K562 (cell line): Measurements from ENCODE around the gene RHOF.

Source experiments
- ATF3 ChIP-seq, 2 experiments: fragments of 450-650 bp in 1 of 2; sonication (generic) in 1 of 2; formaldehyde crosslinking in 1 of 2; IDR thresholded peaks in 1 of 2; conservative IDR thresholded peaks in 1 of 2; 2 replicates each; pipeline versions ENCODE4 v1.6.1 to v1.8.1; 2016 to 2023; ENCODE audit warnings: mild to moderate bottlenecking in 2 of 2, moderate library complexity in 2 of 2, inconsistent platforms in 1 of 2, missing genetic modification reagents in 1 of 2
- BRCA1 ChIP-seq, 2 experiments: fragments of 450-650 bp in 1 of 2; sonication (generic) in 1 of 2; formaldehyde crosslinking in 1 of 2; IDR thresholded peaks; 2 replicates each; pipeline versions ENCODE4 v1.5.0 to v1.6.1; 2017 to 2020; ENCODE audit warnings: mild to moderate bottlenecking in 1 of 2, missing genetic modification reagents in 1 of 2
- CTCF ChIP-seq, 3 experiments: IDR thresholded peaks in 2 of 3; conservative IDR thresholded peaks in 1 of 3; 2 replicates each; pipeline ENCODE4 v1.5.1; 2011 to 2012; ENCODE audit warnings: low read length in 3 of 3, mild to moderate bottlenecking in 3 of 3, control low read depth in 2 of 3, improper control_type of control experiment in 1 of 3, inconsistent platforms in 1 of 3, low read depth in 1 of 3, mixed read lengths in 1 of 3, moderate library complexity in 1 of 3; ENCODE audit not compliant: insufficient read depth in 2 of 3
- ELF2 ChIP-seq: fragments of 250-450 bp; sonication (Bioruptor Pico); IDR thresholded peaks from 2 replicates; pipeline ENCODE4 v1.5.0; 2021; ENCODE audit warnings: mild to moderate bottlenecking
- EP300 ChIP-seq: IDR thresholded peaks from 2 replicates; pipeline ENCODE4 v1.6.1; 2012; ENCODE audit warnings: low read length, improper control_type of control experiment
- FOS ChIP-seq: IDR thresholded peaks from 3 replicates; pipeline ENCODE4 v1.6.1; 2011; ENCODE audit not compliant: insufficient read length; ENCODE audit errors: extremely low read depth
- HDAC2 ChIP-seq: fragments of 450-650 bp; IDR thresholded peaks from 2 replicates; pipeline ENCODE4 v1.6.1; 2016; ENCODE audit warnings: mild to moderate bottlenecking
- IRF2 ChIP-seq: sonication (generic); formaldehyde crosslinking; IDR thresholded peaks from 2 replicates; pipeline ENCODE4 v1.8.1; 2022; ENCODE audit warnings: mild to moderate bottlenecking, missing genetic modification reagents
- KDM4B ChIP-seq, 2 experiments: fragments of 450-650 bp in 1 of 2; sonication (generic) in 1 of 2; IDR thresholded peaks; 2 replicates each; pipeline ENCODE4 v1.6.1; 2016 to 2017; ENCODE audit warnings: borderline replicate concordance in 2 of 2, antibody characterized with exemption in 1 of 2, low read depth in 1 of 2, mild to moderate bottlenecking in 1 of 2
- NFIC ChIP-seq: fragments of 450-650 bp; IDR thresholded peaks from 2 replicates; pipeline ENCODE4 v1.6.1; 2017; ENCODE audit warnings: mild to moderate bottlenecking, inconsistent platforms
- YY1 ChIP-seq, 3 experiments: IDR thresholded peaks; 2 replicates each; pipeline ENCODE4 v1.6.1; 2011; ENCODE audit warnings: low read length in 2 of 3, mild to moderate bottlenecking in 2 of 3, moderate library complexity in 2 of 3, borderline replicate concordance in 1 of 3, control low read depth in 1 of 3, low read depth in 1 of 3; ENCODE audit not compliant: insufficient read depth in 3 of 3, insufficient replicate concordance in 2 of 3, control insufficient read depth in 1 of 3, insufficient read length in 1 of 3; ENCODE audit errors: extremely low read depth in 1 of 3
- ZC3H4 ChIP-seq: sonication (generic); formaldehyde crosslinking; IDR thresholded peaks from 2 replicates; pipeline ENCODE4 v1.9.0; 2021; ENCODE audit warnings: missing genetic modification reagents, borderline replicate concordance
- ZNF121 ChIP-seq: sonication (generic); formaldehyde crosslinking; conservative IDR thresholded peaks from 2 replicates; pipeline ENCODE4 v1.8.0; 2022; ENCODE audit warnings: missing genetic modification reagents
- ZNF274 ChIP-seq: IDR thresholded peaks from 2 replicates; pipeline ENCODE4 v1.6.1; 2011; ENCODE audit warnings: low read depth, mild to moderate bottlenecking, low read length, moderate library complexity, borderline replicate concordance

- no peak for TF ChIP-seq ZNF121
- no peak for TF ChIP-seq CTCF (IDR thresholded peaks at IDR 0.05 in 2 of 3, conservative IDR thresholded peaks at IDR 0.05 in 1 of 3; ENCODE audit: insufficient read depth in 2 of 3, low read depth in 1 of 3, low read length in 3 of 3)
- no peak for TF ChIP-seq ELF2
- no peak for TF ChIP-seq ATF3 (IDR thresholded peaks at IDR 0.05)
- no peak for TF ChIP-seq ATF3 (CRISPR knock-in tag; conservative IDR thresholded peaks at IDR 0.05)
- TF ChIP-seq KDM4B (IDR thresholded peaks at IDR 0.05; ENCODE audit: borderline replicate concordance in 2 of 2, low read depth in 1 of 2), result no peak
- no peak for TF ChIP-seq FOS
- no peak for TF ChIP-seq BRCA1 (IDR thresholded peaks at IDR 0.05)
- TF ChIP-seq BRCA1 (CRISPR knock-in tag; IDR thresholded peaks at IDR 0.05), result no peak
- no peak for TF ChIP-seq IRF2 (CRISPR knock-in tag)
- TF ChIP-seq ZNF274, result no peak
- no peak for TF ChIP-seq YY1 (IDR thresholded peaks at IDR 0.05; ENCODE audit: borderline replicate concordance in 1 of 3, control insufficient read depth in 1 of 3, extremely low read depth in 1 of 3, insufficient read depth in 3 of 3, insufficient read length in 1 of 3, insufficient replicate concordance in 2 of 3, low read depth in 1 of 3, low read length in 2 of 3)
- no peak for TF ChIP-seq HDAC2
- TF ChIP-seq ZC3H4 (CRISPR knock-in tag), result no peak
- no peak for TF ChIP-seq EP300
- no peak for TF ChIP-seq NFIC
Measured at GRCh38 chr12:121831571-121832245, 38.2 kb upstream of the RHOF start.
